Epithelial cell of prostate (primary cell): ENCODE measurements around the gene DPH2.

ENCODE experiments used
- DNase-seq: peaks from one replicate; pipeline ENCODE4 v3.0.0-alpha.2; 2011; ENCODE audit warnings: low read depth, low spot score
- H3K27ac ChIP-seq: fragments of 450-650 bp; 2 replicates; pipeline ENCODE4 v1.5.1; 2017; ENCODE audit warnings: mild to moderate bottlenecking

Gene DPH2

DNA sequence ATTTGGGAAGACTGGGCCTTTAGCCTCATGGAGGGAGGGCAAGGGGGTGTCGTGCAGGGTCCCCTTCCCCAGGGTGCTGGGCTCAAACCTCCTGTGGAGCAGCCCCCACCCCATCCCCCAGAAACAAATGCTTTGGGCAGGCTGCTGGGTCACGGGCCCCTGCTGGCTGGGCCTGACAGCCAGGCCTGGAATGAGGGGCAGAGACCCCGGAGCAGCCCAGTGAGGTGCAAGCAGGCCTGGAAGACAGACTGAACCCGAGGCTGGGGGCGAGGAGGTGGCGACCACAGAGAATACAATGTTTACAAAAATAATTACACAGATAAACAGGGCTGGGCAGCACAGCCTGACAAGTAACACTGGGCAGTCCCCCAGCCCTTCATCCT lies 26.9 kb downstream of the DPH2 start:
- no peak for DNase-seq
- no peak overlapping the region for H3K27ac ChIP-seq

- DNase-seq: no peak
Observed at GRCh38 chr1:43997295-43997999, 27.6 kb downstream of the DPH2 start.

DNA sequence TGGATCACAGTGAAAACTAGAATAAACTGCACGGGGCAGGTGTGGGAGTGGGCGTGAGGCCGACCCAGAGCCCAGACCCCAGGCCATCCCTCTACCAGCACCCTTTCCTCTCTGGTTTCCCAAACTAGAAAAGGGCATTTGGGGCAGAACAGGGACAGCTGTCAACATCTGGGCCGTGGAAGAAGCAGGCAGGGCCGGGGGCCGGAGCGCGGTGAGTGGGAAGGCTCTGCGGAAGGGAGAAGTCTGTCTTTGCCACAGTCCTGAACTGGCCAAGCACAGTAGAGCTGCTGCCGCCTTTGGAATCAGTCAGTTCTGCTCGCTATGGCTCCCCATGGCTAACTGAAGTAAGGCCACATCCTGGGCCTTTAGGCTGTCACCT lies 28.2 kb downstream of the DPH2 start:
- no peak for DNase-seq
- no peak overlapping the region for H3K27ac ChIP-seq

More at GRCh38 chr1:43997295-43997999, 27.6 kb downstream of the DPH2 start:
- H3K27ac ChIP-seq: no peak overlapping the region

DNA sequence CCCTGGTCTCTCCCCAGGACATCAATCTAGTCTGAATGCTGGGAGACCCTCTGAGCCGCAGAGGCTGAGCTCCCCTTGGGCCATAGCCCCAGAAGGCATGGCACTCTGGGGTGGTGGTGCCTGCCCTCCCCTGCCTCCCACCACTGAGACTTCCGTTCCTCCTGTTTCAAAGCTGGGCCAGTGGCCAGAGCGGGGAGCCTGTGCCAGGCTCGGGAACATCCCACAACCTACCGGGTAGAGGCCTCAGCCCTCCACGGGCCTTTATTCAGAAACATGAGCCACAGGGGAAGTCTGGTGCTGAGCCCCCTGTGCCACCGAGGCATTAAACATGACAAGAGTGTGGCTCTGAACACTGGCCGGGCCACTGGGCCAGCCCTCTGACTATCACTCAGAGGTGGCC lies 29.6 kb downstream of the DPH2 start:
- DNase-seq: no peak
- no peak overlapping the region for H3K27ac ChIP-seq

- no peak overlapping the region for H3K27ac ChIP-seq
Observed at GRCh38 chr1:44000122-44000665, 30.4 kb downstream of the DPH2 start.

DNA sequence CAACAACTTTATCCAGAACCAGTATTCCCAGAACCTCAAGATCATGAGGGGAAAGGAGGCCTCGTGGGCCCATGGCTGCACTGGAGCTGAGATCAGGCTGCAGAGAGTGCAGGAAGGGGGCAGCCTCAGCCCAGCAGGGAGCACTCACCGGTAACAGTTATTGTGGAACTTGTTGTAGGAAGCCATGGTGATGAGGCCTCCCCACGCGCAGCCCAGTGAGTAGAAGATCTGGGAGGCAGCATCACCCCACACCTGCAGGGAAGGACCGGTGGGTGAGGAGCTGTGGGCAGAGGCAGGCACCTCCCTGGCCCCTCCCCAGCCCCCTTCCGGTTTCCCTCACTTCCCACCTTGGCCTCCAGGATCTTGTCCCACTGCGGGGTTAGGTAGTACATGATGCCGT lies 32.4 kb downstream of the DPH2 start:
- no peak for DNase-seq
- H3K27ac ChIP-seq: no peak overlapping the region

More at GRCh38 chr1:44000122-44000665, 30.4 kb downstream of the DPH2 start:
- no peak for DNase-seq

- H3K27ac ChIP-seq: no peak overlapping the region
- DNase-seq: no peak
Observed at GRCh38 chr1:44002606-44003157, 32.9 kb downstream of the DPH2 start.

- H3K27ac ChIP-seq: no peak overlapping the region
- no peak for DNase-seq
Observed at GRCh38 chr1:44008259-44008658, 38.4 kb downstream of the DPH2 start.

DNA sequence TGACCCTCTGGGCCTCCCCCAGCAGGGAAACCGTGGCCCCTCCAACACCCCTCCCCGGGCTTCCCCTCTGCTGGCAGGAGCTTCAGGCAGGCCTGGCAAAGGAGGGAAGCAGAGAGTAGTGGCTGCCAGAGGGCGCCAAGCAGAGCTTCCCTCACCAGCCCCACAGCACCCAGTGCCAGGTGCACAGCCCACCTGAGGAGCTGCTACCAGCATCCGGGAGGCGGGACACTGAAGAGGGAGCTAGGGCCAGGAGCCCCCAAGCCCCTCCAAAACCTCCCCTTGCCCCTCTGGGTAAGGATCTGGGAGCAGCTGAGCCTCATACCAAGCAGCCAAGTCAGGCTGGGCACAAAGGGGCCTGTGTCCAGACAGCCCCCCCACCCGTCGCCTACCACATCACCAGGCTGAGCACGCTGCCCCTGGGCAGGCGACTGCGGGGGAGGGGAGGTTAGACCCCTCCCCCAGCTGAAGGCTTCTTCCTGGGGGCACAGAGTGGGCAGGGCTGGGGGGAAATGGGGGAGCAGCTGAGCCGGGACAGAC lies 41.2 kb downstream of the DPH2 start:
- H3K27ac ChIP-seq: no peak overlapping the region
- DNase-seq: no peak

GRCh38 chr1:44012404-44012803 lies 42.6 kb downstream of the DPH2 start:
- H3K27ac ChIP-seq: no peak overlapping the region
- no peak for DNase-seq

GRCh38 chr1:44012941-44013609 lies 43.3 kb downstream of the DPH2 start:
- no peak for DNase-seq
- H3K27ac ChIP-seq: no peak overlapping the region

GRCh38 chr1:44013949-44014348 lies 44.1 kb downstream of the DPH2 start:
- DNase-seq: no peak
- H3K27ac ChIP-seq: no peak overlapping the region

- DNase-seq: no peak
- H3K27ac ChIP-seq: no peak overlapping the region
Observed at GRCh38 chr1:44014365-44015104, 44.7 kb downstream of the DPH2 start.

DNA sequence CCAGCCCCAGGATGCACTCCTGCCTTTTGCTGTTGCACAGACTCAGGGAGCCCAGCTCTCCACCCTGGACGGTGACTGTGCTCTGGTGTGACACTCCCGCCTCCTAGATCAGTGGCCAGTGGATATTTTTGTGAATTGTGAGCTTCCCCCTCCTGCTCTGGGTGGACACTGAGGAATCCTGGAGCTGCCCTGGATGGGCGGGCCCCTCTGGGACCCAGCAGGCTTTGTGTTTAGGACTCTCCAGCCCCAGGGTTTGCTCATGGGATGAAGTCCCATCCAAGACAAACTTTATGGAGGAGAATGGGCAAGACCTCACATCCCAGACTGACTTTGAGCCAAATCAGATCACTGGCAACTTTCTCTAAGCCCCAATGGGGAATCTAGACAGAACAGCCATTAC lies 45.4 kb downstream of the DPH2 start:
- no peak overlapping the region for H3K27ac ChIP-seq
- DNase-seq: no peak

DNA sequence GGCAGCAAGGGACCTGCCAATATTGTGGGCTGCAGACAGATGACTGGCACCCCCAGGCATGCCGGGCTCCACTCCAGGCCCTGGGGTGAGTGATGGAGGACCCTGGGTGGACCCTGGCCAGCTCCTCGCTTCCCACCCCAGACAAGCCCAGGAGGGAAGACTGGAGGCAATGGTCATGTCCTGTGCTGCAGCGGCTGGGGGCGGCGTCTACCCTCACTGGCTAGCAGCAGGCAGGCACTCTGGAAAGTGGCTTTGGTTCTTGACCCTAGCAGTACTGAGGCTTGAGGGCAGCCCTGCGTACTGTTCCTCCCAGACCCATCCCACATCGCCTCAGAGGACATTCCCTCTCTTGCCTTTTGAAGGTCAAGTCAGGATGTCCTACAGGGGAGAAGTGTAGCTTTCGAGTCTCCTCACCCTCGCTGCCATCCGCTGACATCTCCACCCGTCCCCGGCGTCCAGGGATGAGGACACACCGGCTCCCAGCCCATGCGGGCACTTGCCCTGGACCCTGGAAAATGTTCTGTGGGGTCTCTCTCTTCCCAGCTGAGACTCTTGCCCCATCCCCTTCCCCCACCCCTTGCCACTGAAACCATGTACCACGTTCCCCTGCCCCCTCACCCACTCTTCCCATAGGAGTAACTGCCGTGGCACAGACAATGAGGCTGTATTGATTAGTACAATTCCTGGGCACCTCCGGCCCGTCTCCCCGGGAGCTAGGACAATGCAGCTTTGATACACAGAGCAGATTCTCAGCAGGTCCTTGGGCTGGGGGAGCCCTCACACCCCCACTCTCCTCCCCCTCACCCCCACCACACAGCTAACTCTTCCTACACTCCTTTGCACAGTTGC lies 46.5 kb downstream of the DPH2 start:
- no peak overlapping the region for H3K27ac ChIP-seq
- DNase-seq: no peak

DNA sequence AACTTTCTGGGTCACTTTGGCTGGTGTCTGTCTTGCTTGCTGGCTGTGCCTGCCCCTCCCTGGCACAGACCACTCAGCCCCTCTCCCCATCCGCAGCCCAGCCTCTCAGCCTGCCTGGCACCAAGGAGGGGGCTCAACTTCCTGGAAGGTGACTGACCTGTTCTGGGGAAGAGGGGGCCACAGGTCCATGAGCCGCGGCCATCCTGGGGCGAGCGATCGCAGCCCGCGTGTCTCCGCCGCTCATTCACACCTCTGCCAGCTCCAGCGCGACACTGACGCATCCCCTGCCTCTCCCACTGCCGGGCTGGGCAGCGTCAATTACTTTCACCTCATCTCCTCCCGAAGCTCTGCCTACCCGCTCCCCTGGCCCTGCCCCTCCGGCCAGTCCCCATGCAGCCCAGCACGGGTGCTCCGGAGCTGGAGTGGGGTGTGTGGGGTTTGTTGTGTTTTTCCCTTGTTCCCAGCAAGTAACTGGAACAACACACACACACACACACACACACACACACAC lies 47.1 kb downstream of the DPH2 start:
- no peak for DNase-seq
- H3K27ac ChIP-seq: no peak overlapping the region

DNA sequence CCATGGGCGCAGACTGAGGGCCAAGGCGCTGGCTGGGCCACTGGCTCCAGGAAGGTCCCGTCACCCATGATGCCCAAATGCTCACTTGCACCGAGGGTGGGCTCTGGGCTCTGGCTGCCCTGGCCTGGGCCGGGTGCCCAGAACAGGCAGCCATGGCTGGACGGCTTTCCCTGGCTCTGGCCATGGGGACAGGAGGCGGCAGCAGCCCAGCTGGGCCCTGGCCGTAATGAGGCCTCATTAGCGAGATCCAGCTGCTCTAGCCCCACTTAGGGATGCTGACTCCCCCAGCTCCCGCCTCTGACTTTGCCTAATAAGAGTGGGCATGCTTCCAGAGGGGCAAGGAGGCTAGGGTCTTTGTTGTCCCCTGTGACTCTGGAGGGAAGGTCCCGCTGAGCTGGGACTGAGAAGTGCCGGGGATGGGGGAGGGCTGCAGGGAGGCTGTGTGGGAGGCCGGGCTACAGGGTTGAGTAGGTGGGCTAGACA lies 49.7 kb downstream of the DPH2 start:
- DNase-seq: no peak
- H3K27ac ChIP-seq: no peak overlapping the region

DNA sequence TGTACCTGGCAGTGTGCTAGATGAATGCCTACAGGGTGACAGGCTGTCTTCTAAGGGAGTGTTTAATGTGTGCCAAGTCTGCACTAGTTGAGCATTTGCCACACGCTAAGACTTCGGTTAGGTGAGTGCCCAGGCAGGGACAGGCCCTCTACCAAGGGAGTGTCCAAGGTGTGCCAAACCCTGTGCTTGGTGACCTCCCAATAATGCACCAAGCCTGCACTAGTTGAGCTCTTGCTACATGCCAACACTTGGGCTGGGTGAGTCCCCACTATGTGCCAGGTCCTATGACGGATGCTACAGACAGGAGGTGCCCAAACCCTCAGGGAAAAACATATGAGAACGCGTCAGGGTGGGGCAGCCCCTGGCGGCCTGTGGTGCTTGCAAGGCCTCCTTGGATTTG lies 50.7 kb downstream of the DPH2 start:
- H3K27ac ChIP-seq: no peak overlapping the region
- DNase-seq: no peak

DNA sequence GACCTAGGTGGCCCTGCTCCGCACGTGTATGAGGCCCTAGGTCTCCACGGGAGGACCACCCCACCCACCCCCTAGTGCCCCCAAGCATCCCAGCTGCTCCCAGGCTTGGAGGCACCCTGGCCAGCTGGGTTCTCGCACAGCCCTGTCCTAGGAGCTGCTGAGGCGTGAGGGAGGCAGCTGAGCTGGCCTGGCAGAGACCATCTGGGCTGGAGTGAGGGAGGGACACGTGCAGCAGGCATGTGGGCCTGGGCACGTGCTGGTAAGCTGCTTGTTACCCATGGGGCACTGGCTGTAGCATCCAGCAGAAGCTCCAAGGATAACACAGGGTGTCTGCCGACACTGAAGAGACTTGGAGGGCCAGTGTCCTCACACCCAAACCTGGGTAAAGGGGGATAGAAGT lies 51.3 kb downstream of the DPH2 start:
- no peak for DNase-seq
- no peak overlapping the region for H3K27ac ChIP-seq
